ENCODE data around the gene MRPL14.

Gene MRPL14

DNA sequence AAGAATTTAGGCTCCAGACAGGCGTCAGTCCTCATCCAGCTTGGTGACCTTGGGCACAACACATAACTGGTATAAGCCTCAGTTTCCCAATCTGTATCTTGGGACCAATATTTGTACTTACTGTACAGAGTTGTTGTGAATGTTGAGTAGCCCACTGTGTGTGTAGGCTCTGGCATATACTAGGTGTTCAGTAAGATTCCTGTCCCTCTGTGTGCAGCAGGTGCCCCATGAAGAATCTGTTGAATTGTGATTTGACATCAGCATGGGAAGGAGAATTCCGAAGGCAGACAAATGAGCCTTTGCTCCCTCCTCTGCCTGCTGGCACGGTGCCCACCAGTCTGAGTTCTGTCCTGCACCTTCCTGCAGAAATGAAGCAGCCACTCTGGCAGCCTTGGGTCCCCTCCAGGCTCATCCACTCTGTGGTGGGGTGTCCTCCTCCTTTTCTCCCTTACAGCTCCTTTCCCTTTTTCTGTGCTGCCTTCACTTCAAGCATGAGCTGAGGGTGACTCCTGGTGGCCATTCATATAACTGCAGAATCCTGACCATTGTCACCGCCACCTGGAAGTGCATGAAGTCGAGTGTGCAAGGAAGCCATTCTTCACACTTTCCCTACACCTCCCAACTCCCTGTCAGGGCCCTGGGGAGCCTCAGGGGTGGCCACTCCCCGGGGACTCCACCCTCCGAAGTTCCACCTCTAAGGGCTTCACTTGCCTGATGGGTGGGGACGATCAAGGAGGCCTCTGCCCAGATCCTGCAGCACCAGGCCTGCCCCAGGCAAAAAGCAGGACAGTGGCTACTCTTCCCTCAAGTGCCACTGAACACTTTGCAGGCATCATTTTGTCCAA, 48.2 kb downstream of the MRPL14 start:
- peak; percentile 80 for DNase-seq (ENCODE audit: low spot score)

DNA sequence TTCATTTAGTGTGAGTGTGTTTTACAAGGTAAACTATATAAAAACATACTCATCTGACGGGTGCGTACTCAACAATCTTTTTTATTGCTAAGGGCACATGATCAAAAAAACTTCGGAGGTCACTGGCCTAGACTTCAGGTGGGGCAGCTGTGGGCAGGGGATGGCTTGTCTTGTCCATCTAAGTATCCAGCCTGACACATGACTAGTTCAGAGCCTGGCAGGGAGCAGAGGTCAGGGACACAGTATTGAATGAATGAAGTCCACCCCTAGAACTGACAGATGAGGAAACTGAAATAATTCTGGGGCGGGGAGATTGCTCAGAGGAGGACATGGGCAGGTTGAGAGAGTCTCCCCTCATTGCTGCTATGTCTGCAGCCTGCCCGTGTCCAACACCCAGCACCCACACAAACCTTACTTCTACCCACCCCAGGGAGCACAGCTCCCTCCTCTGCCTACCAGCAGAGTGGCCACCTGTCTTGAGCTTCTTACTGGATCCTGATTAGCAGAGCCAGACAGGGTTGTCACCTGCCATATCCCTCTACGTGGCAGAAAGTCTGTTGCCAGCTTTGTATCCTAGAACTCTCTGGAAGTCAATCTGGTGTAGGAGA, 48.9 kb downstream of the MRPL14 start:
- no peak for DNase-seq (ENCODE audit: low spot score)

DNA sequence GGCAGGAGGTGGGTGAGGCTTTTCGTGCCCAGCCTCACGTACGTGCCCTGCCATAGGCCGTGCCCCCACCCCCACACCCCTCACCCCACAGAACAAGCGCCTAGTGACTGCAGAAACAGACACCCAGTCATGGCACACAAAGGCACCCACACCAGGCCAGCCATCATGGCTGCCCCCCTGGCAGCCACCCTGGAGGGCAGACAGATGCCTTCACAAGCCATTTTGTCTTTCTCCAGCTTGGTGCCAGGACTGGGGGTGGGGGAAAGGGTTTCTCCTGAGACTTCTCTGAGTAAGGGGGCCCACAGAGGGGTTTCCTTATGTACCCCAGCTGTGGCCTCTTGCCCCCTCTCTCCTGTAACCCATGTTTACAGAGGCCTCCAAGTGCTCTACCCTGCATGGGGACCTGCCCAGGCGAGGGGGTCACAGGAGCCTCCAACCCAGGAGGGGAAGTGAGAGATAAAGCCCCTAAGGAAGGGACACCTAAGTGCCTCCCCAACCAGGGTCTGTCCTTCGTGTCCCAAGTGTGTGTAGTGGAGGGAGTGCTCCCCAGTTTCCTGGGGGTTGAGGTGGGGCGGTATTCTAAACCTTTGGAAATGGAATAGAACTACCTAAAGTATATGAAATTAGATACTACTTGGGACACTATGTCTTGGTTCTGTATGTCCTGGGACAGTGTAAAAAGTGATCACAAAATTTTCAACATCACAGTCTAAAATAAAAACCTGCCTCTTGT, 49.9 kb downstream of the MRPL14 start:
- DNase-seq (ENCODE audit: low spot score): no peak

DNA sequence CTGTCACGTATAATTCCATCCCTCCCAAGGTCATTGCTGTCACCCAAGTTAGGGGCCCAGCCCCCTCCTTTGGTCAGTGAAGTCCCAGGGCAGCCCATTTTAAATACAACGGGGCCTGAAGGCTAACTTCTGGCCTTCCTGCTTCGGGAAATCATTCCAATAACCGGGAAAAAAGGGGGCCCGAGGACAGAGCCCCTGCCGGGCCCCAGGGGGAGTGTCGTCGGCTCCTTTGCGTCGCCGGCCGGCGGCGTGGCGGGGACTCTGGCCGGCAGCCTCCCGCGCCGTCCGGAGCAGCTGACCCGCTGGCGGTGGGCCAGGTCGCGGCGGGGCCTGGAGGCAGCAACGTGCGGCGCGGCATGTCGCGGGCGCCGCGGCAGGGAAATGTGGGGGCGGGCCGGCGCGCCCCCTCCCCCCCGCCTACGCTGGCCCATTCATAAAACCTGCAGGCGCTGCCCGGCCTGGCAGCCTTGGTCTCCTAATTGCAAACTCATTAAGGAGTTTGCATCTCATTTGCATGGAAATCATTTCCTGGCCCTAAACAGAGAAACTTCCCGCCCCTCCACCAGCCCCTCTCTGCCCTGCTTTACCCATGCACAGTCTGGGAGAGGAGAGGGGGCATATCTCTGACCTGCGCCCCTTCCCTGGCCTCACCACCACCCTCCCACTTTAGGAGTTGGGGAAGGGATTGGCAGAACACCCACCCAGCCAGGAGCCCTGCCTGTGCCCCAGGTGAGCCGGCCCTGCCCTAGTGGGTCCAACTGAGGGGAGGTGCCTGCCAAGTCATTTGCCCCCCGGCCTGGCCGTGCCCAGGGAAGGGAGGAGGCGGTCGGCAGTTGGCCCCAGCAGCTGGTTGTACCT, 50.7 kb downstream of the MRPL14 start:
- no peak for DNase-seq (ENCODE audit: low spot score)

DNA sequence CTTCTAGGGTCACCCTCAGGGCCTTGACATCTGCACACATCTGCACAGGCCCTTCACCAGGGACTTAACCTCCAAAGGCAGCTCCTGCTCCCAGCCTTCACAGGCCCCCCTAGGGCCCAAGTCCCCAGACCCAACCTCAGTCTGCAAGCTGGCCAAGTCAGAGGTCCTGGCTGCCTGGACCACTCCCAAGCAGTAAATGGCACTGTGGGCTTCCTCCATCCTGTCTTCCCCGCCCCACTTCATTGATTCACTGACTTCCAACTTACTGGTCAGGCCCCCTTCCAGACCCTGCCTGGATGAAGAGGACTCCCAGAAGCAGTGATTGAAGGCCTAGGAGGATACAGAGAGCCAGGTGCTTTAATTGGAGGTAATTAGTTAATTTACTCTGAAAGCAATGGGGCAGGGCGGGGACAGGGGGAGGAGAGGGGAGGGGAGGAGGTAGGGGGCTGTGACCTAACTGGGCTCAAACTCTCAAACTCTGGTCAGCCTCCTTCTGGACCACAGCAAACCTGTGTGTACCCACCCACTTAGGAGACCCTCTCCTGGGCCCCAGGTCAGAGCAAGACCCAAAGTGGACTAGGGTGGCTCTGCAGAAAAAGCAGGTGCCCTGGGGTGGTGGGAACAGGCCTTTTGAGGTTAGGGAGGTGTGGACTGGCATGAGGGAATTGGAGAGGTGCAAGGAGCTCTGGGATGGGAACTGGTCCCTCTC, 51.5 kb downstream of the MRPL14 start:
- no peak for DNase-seq (ENCODE audit: low spot score)

DNA sequence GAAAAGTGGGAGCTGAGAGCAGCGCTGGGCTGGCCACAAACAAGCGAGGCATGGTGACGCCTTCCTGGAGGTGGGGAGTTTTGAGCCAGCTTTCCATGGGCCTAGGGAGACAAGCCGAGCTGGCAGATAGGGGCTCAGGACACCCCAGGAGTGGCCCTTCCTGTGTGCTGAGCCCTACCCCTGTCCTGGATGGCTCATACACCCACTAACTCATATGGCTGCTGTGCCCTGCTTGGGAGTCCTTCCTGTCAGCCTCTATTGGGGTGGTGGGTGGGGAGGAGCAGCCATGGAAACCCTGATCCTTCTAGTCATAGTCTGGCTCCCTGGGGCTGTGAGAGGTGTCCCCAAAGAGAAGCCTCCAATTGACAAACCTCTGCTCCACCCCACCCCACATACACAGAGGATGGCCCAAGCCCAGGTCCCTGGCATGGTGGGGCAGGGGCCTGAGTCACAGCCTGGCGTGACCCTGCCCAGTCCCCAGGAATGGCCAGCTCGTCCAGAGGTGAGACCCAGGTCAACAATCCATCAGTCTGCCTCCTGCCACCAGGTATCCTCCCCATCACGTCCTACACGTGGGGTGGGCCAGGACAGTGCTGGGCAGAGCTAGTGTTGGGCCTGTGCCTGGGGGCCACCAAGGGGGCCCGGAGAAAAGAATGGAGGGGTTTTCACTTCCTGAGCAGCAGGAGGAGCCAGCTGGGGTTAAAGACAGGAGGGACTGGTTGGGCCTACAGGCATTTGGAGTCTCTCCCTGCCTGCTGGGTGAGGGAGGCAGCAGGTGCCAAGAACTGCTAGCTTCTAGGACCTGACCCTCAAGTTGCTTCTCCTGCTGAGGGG, 52.2 kb downstream of the MRPL14 start:
- DNase-seq (ENCODE audit: low spot score): no peak

DNA sequence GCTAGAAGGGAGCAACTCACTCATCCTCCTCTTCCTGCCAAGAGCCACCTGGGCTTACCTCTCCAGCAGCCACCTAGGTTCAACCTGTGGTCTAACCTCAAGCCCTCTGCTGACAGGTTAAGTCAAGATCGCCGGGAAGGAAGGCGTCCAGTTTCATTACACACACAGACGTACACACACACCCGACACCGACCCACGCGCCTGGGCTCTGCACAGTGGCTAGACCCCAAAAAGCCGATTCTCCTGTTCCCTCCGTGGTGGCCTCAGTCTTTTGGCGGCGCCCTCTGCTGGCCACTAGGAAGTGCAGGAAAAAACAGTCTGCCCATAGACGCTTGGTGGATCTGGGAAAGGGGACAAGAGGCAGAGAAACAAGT, 52.8 kb downstream of the MRPL14 start:
- DNase-seq (ENCODE audit: low spot score): peak; percentile 64

DNA sequence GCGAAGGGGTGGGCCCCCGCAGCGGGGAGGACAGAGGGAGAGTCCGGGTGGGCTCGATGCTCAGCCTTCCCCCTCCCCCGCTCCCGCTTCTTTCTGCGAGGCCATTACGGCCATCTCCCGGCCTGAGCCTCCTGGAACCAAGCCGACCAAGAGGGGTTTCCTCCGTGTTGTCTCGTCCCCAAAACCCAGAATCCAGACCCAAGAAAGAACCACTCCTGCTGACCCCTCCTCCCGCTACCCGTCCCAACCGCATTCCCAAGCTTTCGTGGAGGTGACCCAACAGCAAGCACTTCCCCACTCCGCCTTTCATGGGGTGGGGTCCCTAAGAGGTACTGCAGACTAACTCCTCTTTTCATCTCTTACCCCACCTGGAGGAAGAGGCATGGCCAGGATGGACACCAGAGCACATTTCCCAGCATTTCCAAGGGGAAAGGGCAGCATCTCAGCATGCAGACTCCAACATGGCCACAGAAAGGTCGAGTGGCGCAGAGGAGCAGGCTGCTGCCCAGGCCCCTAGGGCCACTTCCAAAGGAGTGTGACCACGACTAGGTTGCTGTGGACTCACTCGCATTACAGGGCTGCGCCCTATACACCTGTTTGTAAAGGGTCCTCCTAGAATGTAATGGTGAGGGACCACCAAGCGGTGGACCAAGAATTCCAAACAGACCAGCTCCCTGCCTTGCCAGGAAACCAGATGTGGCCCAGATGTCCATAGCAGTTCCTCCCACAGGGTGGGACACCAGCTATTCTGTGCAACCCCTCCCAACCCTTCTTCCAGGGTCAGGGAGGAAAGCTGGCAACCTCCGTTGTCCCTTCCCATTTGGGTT, 53.4 kb downstream of the MRPL14 start:
- DNase-seq (ENCODE audit: low spot score): no peak

DNA sequence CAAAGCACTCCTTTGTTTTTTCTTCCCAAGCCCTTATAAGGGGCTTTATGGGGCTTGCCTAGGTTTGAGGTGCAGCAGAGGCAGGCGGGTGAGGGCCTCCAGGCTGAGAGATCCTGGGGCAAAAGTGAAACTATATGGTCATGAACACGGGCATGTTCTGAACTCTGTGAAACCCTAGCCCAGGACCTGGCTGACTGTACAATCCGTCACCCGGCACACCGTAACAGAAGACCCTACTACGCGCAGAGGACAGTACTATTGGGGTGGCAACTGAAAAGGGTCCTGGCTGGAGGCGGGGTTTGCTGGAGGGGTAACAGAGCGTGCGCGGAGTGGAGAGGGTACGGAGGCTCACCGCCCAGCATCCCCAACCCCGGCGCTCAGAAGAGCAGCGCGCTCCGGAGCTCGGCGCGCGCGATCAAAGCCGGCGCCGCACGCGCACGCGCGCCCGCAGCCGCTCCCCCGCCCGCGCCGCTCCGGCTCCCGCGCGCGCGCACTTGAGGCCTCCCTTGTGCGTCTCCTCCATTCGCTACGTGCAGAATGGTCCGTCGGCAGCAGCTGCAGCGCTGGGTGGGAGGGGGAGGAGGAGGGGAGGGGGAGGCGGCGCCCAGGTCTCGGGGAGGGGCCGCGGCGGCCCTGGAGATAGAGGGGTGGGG, 54.2 kb downstream of the MRPL14 start:
- peak; percentile 70 for DNase-seq (ENCODE audit: low spot score)

DNA sequence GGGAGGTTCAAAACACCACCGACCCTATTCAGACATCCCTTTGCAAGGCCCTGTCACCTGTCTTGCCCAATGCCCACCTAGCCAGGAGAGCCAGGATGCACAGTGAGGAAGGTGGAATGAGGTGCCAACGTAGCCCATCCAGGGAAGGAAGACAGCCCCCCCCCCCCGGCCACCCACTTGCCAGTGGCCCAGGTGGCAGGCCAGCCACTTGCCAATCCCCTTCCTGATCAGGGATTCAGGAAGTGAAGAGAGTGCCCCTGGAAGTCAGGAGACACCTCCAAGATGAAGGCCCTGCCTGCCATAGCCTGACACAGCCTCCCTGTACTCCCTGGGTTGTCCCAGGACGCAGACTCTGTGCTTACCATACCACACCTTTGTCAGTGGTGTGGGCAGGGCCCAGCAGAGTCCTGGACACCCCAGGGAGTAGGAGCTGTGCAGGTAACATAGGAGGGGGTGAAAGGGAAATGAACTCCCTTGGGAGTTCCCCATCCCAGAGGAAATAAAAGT, 54.7 kb downstream of the MRPL14 start:
- DNase-seq (ENCODE audit: low spot score): no peak

DNA sequence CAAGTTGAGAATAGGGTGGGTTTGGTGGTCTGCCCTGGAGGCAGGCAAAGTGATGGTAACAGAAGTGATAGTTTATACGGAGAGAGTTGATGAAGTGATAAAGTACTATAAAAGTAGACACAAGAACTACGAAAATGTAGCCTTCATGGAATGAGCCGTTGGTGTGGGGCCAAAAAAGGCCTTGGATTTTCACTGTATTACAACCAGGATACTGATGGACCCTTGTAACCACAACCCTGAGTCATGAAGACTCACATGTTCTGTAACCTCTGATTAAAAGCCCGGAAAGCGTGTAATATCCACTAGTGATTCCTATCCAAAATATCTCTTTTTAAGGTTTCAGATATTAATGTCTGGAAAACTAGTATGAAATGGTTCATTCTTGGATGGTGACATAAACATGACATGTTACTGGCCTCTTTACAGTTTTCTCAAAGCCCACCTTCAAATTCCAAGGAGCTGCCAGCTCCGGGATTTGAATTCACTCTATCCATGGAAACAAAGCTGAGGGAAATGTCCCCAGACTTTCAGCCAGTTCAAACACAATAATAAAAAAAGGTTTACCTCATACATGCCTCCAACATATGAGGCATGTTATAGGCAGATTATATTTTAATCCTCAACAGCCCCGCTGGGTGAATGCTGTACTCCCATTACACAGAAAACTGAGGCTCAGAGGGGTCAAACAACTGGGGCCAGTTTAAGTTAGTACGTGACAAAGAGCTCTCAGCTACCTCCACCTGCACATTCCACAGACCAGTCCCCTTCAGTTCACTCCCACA, 55.4 kb downstream of the MRPL14 start:
- no peak for DNase-seq (ENCODE audit: low spot score)

DNA sequence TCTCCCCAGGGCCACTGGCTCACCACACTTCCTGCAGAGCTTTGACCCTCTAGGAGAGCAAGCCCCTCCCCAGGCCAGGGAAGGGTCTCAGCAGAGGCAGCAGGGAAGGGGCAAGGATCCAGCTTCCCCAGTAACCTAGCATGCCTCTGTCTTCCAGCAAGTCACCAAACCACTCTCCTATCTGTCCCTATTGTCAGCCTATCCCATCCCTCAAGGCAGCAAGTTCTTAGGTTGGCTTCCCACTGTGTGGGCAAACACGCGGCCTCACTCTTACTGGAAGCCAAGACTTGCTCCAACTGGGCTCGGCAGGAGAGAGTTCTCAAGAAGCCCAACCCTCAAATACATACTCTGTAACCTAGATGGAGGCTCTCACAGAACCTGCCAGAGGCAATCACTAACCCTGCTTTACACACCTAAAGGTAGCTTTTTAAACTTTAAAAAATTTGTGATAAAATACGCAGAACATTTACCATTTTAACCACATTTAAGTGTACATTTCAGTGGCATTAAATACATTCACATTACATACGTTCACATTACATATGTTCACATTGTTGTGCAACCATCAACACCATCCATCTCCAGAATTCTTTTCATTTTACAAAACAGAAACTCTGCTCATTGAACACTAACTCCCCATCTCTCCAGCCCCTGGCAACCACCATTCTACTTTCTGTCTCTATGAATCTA, 58.5 kb downstream of the MRPL14 start:
- DNase-seq (ENCODE audit: low spot score): no peak

DNA sequence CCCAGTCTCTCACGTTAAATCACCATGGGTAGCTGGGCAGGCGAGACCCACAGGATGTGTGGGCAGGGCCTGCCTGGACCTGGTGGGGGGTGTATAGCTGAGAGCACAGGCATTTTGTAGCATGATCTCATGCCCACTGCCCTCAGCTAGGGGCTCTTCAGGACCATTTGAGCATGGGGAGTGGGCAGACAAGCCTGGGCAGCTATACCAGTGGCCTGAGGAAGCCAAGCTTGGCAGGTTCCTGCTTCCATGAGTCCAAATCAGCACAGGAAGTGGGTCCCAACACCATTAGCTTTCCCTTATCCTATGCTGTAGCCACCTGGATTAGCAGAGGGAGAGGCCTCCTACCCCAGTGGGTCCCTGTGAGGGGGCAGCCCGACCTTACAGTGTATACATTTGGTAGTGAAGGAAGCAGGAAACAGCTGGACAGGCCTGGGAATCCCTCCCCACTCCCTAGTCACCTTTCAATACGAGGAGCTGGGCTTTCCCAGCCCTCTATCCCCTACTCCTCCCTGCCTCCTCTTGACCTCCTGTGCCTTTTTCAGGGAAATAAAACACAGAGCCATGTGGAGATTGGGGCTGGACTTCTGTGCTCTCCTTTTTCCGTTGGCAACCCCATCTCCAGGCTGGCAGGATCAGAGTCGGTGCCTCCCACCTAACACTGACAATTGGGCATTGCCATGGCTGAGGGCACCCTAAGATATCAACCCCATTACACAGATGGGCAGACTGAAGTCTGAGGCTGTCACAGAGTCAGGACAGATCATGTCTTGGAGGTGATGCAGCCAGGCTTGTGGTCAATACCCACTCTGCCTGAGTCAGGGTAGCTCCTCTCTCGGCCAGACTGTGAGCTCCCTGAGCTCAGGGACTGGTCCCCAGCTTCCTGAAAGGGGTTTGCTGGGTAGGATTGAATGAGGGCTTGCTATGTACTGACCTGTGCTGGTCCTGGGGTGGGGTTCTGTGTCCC, 59.8 kb downstream of the MRPL14 start:
- DNase-seq (ENCODE audit: low spot score): no peak

DNA sequence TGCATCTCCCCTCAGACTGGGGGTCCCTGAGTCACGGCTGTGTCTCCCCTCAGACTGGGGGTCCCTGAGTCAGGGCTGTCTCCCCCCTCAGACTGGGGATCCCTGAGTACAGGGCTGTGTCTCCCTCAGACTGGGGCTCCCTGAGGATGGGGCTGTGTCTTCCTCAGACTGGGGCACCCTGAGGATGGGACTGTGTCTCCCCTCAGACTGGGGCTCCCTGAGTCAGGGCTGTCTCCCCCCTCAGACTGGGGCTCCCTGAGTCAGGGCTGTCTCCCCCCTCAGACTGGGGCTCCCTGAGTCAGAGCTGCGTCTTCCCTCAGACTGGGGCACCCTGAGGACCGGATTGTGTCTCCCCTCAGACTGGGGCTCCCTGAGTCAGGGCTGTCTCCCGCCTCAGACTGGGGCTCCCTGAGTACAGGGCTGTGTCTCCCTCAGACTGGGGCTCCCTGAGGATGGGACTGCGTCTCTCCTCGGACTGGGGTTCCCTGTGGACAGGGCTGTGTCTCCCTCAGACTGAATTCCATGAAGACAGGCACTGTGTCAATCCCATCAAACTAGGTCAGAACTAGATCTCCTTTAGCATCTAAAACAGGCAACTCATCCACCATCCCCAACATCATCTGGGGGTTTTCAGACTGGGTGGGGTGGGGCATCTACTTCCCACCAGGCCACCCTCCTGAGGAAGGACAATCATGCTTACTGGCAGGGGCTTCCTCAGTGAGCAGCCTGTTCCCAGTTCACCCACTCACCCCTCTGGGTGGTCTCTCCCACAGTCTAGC, 60.7 kb downstream of the MRPL14 start:
- DNase-seq (ENCODE audit: low spot score): no peak

DNA sequence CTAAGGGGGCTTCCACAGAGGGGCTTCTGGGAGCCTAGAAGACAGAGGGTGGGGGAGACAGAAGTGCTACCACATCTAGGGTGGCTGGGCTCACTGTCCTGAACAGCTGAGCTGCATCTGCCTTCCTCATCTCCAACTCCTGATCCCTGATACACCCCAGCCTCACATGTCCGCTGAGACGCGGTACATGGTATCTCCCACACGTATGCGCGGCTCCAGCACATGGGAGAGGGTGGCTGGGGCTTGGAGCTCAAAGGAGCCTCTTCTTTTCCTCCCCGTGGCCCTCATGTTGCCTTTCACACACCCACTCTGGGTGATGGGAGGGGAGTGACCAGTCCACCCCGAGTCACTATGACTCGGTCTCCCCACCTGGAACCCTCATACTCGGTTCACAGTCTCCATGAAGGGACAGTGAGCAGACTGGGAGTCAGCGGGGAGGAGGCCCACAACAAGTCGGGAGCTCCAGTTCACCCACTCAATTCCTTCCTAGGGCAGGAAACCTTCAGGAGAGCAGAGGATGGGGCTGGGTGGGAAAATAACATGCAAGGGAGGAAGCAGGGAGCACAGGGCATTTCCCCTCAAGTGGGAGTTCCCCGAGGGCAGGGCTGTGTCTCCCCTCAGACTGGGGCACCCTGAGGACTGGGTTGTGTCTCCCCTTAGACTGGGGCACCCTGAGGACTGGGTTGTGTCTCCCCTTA, 61.7 kb downstream of the MRPL14 start:
- DNase-seq (ENCODE audit: low spot score): no peak
